OCI-LY1 (cell line): Measurements from ENCODE around the gene INSYN2A.

Experiments used
- H2AFZ ChIP-seq: fragments of 200-600 bp; sonication (generic), shearing (Covaris generic); 2 replicates; pipeline ENCODE4 v1.6.0; 2014; ENCODE audit warnings: antibody characterized with exemption, mild to moderate bottlenecking, low read length
- H3F3A ChIP-seq: fragments of 200-600 bp; sonication (generic), shearing (Covaris generic); 2 replicates; pipeline ENCODE4 v1.6.0; 2014; ENCODE audit warnings: mild to moderate bottlenecking, antibody characterized with exemption, low read length, moderate library complexity; ENCODE audit not compliant: insufficient read depth
- H3K27ac ChIP-seq: fragments of 200-600 bp; sonication (generic); 2 replicates; pipeline ENCODE4 v1.5.1; 2014; ENCODE audit warnings: low read length, mixed run types, mild to moderate bottlenecking, low read depth; ENCODE audit not compliant: poor library complexity, severe bottlenecking
- H3K27me3 ChIP-seq: fragments of 200-600 bp; sonication (generic); 2 replicates; pipeline ENCODE4 v1.6.0; 2014; ENCODE audit warnings: antibody characterized with exemption, mild to moderate bottlenecking, low read length, moderate library complexity; ENCODE audit not compliant: insufficient read depth
- H3K36me3 ChIP-seq: fragments of 200-600 bp; sonication (generic); 2 replicates; pipeline ENCODE4 v1.6.1; 2014; ENCODE audit warnings: mild to moderate bottlenecking, antibody characterized with exemption, low read length, moderate library complexity, mixed read lengths; ENCODE audit not compliant: insufficient read depth
- H3K4me1 ChIP-seq: fragments of 200-600 bp; sonication (generic); 2 replicates; pipeline ENCODE4 v1.5.1; 2014; ENCODE audit warnings: mild to moderate bottlenecking, low read length, moderate library complexity; ENCODE audit not compliant: insufficient read depth, severe bottlenecking
- H3K4me2 ChIP-seq: fragments of 200-600 bp; sonication (generic), shearing (Covaris generic); 2 replicates; pipeline ENCODE4 v1.6.1; 2014; ENCODE audit warnings: low read length
- H3K4me3 ChIP-seq: fragments of 200-600 bp; sonication (generic); 2 replicates; pipeline ENCODE4 v1.5.1; 2014; ENCODE audit warnings: low read length, low read depth, mild to moderate bottlenecking, mixed read lengths; ENCODE audit not compliant: poor library complexity, severe bottlenecking
- H3K79me2 ChIP-seq: fragments of 200-600 bp; shearing (Covaris generic); 2 replicates; pipeline ENCODE4 v1.6.1; 2016; ENCODE audit warnings: mixed run types, low read length, mixed read lengths; ENCODE audit not compliant: insufficient read depth
- H3K9ac ChIP-seq: fragments of 200-600 bp; sonication (generic), shearing (Covaris generic); 2 replicates; pipeline ENCODE4 v1.6.1; 2014; ENCODE audit warnings: mild to moderate bottlenecking, low read length, mixed read lengths
- H3K9me2 ChIP-seq: fragments of 200-600 bp; sonication (generic), shearing (Covaris generic); 2 replicates; pipeline ENCODE4 v1.6.1; 2014; ENCODE audit warnings: low read depth, mild to moderate bottlenecking, low read length, mixed read lengths
- H3K9me3 ChIP-seq: fragments of 200-600 bp; shearing (Covaris generic); 2 replicates; pipeline ENCODE4 v1.6.1; 2014; ENCODE audit warnings: low read length, mixed read lengths
- H4K20me1 ChIP-seq: fragments of 200-600 bp; sonication (generic), shearing (Covaris generic); 2 replicates; pipeline ENCODE4 v1.6.0; 2016; ENCODE audit warnings: mild to moderate bottlenecking, low read length; ENCODE audit not compliant: insufficient read depth
- CTCF ChIP-seq: fragments of 200-600 bp; sonication (generic), shearing (Covaris generic); IDR thresholded peaks from 2 replicates; pipeline ENCODE4 v1.5.1; 2017; ENCODE audit warnings: mild to moderate bottlenecking, antibody characterized with exemption, low read length, moderate library complexity, mixed read lengths
- EZH2 ChIP-seq: fragments of 200-600 bp; sonication (generic), shearing (Covaris generic); IDR thresholded peaks from 2 replicates; pipeline ENCODE4 v1.8.0; 2017; ENCODE audit warnings: borderline replicate concordance, mixed run types, mild to moderate bottlenecking, antibody characterized with exemption, low read length, moderate library complexity, mixed read lengths

Gene INSYN2A

GRCh38 chr10:127203067-127203466 lies 6.7 kb upstream of the INSYN2A start:
- Histone ChIP-seq H3F3A (no peaks in the 10 kb centered on the region), H2AFZ (no peak overlapping the region), H3K36me3 (no peaks in the 10 kb centered on the region), H3K9me3 (no peaks in the 10 kb centered on the region), H3K79me2 (no peaks in the 10 kb centered on the region), H3K4me3 (no peak overlapping the region), H3K9ac (no peak overlapping the region), H3K27me3 (no peaks in the 10 kb centered on the region), H3K27ac (no peak overlapping the region), H3K4me1 (no peaks in the 10 kb centered on the region), H3K9me2 (no peaks in the 10 kb centered on the region), H3K4me2 (no peak overlapping the region), H4K20me1 (no peaks in the 10 kb centered on the region)
- TF ChIP-seq CTCF, result no peak
- no peak for TF ChIP-seq EZH2

GRCh38 chr10:127200646-127201045 lies 4.3 kb upstream of the INSYN2A start:
- H3K4me1 ChIP-seq, result no peaks in the 10 kb centered on the region
- no peaks in the 10 kb centered on the region for H3K36me3 ChIP-seq
- no peaks in the 10 kb centered on the region for H3K9me3 ChIP-seq
- H3K9ac ChIP-seq, result no peak overlapping the region
- no peak overlapping the region for H2AFZ ChIP-seq
- H3K79me2 ChIP-seq, result no peaks in the 10 kb centered on the region
- H3K4me3 ChIP-seq, result no peak overlapping the region
- H3K4me2 ChIP-seq, result no peak overlapping the region
- no peaks in the 10 kb centered on the region for H3F3A ChIP-seq
- TF ChIP-seq EZH2 (no peak), CTCF (no peak)
- H3K9me2 ChIP-seq, result no peaks in the 10 kb centered on the region
- H3K27me3 ChIP-seq, result no peaks in the 10 kb centered on the region
- no peaks in the 10 kb centered on the region for H4K20me1 ChIP-seq
- H3K27ac ChIP-seq, result no peak overlapping the region

GRCh38 chr10:127198721-127199120 lies 2.3 kb upstream of the INSYN2A start:
- H3K27me3 ChIP-seq, result no peaks in the 10 kb centered on the region
- no peaks in the 10 kb centered on the region for H3K9me2 ChIP-seq
- TF ChIP-seq EZH2 (no peak), CTCF (no peak)
- H3K4me3 ChIP-seq, result no peak overlapping the region
- no peak overlapping the region for H3K27ac ChIP-seq
- H2AFZ ChIP-seq, result no peak overlapping the region
- H3K4me2 ChIP-seq, result no peak overlapping the region
- no peak overlapping the region for H3K9ac ChIP-seq
- no peaks in the 10 kb centered on the region for H3K79me2 ChIP-seq
- H4K20me1 ChIP-seq, result no peaks in the 10 kb centered on the region
- no peaks in the 10 kb centered on the region for H3K9me3 ChIP-seq
- no peaks in the 10 kb centered on the region for H3K36me3 ChIP-seq
- no peaks in the 10 kb centered on the region for H3F3A ChIP-seq
- no peaks in the 10 kb centered on the region for H3K4me1 ChIP-seq
